Endothelial cell of umbilical vein (primary cell): ENCODE data around the gene MFSD1. TPM values are rescaled to one million over a fixed set of nuclear protein-coding genes. Genes with fewer than 3 reads are reported as not detected.

Experiments
- BruUV-seq: library from RNA; stranded (reverse); fragments of 400-500 nt; replicated peaks from 2 replicates; lab custom pipeline; 2021; lab: Mats Ljungman, UMichigan
- CTCF ChIA-PET: fragments of 300-600, 350-600 bp; sonication (Branson Sonifier 250); formaldehyde crosslinking; loops from one replicate; lab custom pipeline; 2021; ENCODE audit warnings: antibody characterized with exemption, inconsistent platforms; lab: Charles Lee
- POLR2A ChIA-PET: fragments of 300-600, 350-600 bp; sonication (Branson Sonifier 250); formaldehyde crosslinking; loops from one replicate; lab custom pipeline; 2021; ENCODE audit warnings: antibody characterized with exemption, inconsistent platforms; lab: Charles Lee
- DNase-seq: peaks from one replicate; pipeline ENCODE4 v3.0.0-alpha.2; 2011; ENCODE audit warnings: low read depth, low spot score
- FAIRE-seq: peaks from 2 replicates; lab custom pipeline; 2011; peaks lifted over from hg19 to GRCh38; lab: Jason Lieb, UNC
- H2AFZ ChIP-seq: 2 replicates; pipeline ENCODE4 v1.6.0; 2012; ENCODE audit warnings: low read depth, low read length, control low read depth, inconsistent platforms
- H3K27ac ChIP-seq: 2 replicates; pipeline ENCODE4 v1.5.1; 2011; ENCODE audit warnings: low read depth, mild to moderate bottlenecking, control low read depth, low read length, moderate library complexity; ENCODE audit not compliant: insufficient read depth
- H3K27me3 ChIP-seq, 2 experiments: 2 replicates each; pipeline versions ENCODE4 v1.6.0 to v1.6.1; 2011; ENCODE audit warnings: low read length in 2 of 2, mixed read lengths in 1 of 2; ENCODE audit not compliant: control insufficient read depth in 2 of 2, insufficient read depth in 2 of 2
- H3K36me3 ChIP-seq, 2 experiments: 2 replicates in 1 of 2; 3 replicates in 1 of 2; pipeline ENCODE4 v1.5.1; 2011; ENCODE audit warnings: low read length in 2 of 2, mild to moderate bottlenecking in 1 of 2, moderate library complexity in 1 of 2; ENCODE audit not compliant: control insufficient read depth in 2 of 2, insufficient read depth in 2 of 2; ENCODE audit errors: extremely low read depth in 1 of 2
- H3K4me1 ChIP-seq: 3 replicates; pipeline ENCODE4 v1.5.1; 2011; ENCODE audit warnings: mild to moderate bottlenecking, low read length; ENCODE audit not compliant: control insufficient read depth, insufficient read depth; ENCODE audit errors: extremely low read depth
- H3K4me2 ChIP-seq: 2 replicates; pipeline ENCODE4 v1.6.1; 2011; ENCODE audit warnings: low read length, control low read depth, mixed read lengths; ENCODE audit not compliant: insufficient read depth
- H3K4me3 ChIP-seq, 3 experiments: fragments of 200-600 bp in 1 of 3; sonication (generic), shearing (Covaris generic) in 1 of 3; replicated peaks in 1 of 3; 2 replicates each; pipeline ENCODE4 v1.5.1; 2011 to 2016; ENCODE audit warnings: control low read depth in 3 of 3, low read length in 3 of 3, mild to moderate bottlenecking in 2 of 3, inconsistent platforms in 1 of 3, low read depth in 1 of 3, moderate library complexity in 1 of 3; ENCODE audit not compliant: insufficient read depth in 1 of 3
- H3K79me2 ChIP-seq: 2 replicates; pipeline ENCODE4 v1.6.0; 2012; ENCODE audit warnings: low read length, inconsistent platforms; ENCODE audit not compliant: control insufficient read depth, insufficient read depth
- H3K9ac ChIP-seq: replicated peaks from 2 replicates; pipeline ENCODE3; 2011; ENCODE audit warnings: low read length, control low read depth; ENCODE audit not compliant: insufficient read depth; ENCODE audit errors: extremely low read depth
- H3K9me1 ChIP-seq: replicated peaks from 3 replicates; pipeline ENCODE4 v1.6.0; 2011; ENCODE audit warnings: mild to moderate bottlenecking, low read length; ENCODE audit not compliant: control insufficient read depth, insufficient read depth; ENCODE audit errors: extremely low read depth
- H3K9me3 ChIP-seq: replicated peaks from 2 replicates; pipeline ENCODE4 v1.5.1; 2012; ENCODE audit warnings: low read length, inconsistent platforms; ENCODE audit not compliant: control insufficient read depth, insufficient read depth
- H4K20me1 ChIP-seq: replicated peaks from 2 replicates; pipeline ENCODE3; 2011; ENCODE audit warnings: mild to moderate bottlenecking, low read length; ENCODE audit not compliant: control insufficient read depth, insufficient read depth; ENCODE audit errors: extremely low read depth
- EZH2 ChIP-seq: IDR thresholded peaks from 2 replicates; pipeline ENCODE4 v1.6.1; 2012; ENCODE audit warnings: borderline replicate concordance, low read depth, mild to moderate bottlenecking, moderate library complexity, low read length, inconsistent platforms; ENCODE audit not compliant: severe bottlenecking
- FOS ChIP-seq: IDR thresholded peaks from 2 replicates; pipeline ENCODE4 v1.6.1; 2011; ENCODE audit warnings: mild to moderate bottlenecking, low read length, moderate library complexity, borderline replicate concordance; ENCODE audit not compliant: insufficient read depth
- GATA2 ChIP-seq: IDR thresholded peaks from 2 replicates; pipeline ENCODE4 v1.7.0; 2011; ENCODE audit warnings: low read depth, mild to moderate bottlenecking, moderate library complexity, mixed read lengths, low read length; ENCODE audit not compliant: insufficient read length, insufficient read depth
- JUN ChIP-seq: IDR thresholded peaks from 2 replicates; pipeline ENCODE4 v1.6.1; 2011; ENCODE audit warnings: borderline replicate concordance, low read depth; ENCODE audit not compliant: insufficient read length, insufficient read depth
- MYC ChIP-seq: IDR thresholded peaks from one replicate; pipeline ENCODE4 v1.6.1; 2011; ENCODE audit warnings: mild to moderate bottlenecking, low read depth, low read length
- POLR2A ChIP-seq: IDR thresholded peaks from 2 replicates; pipeline ENCODE4 v1.6.1; 2012; ENCODE audit warnings: low read depth, mild to moderate bottlenecking, control low read depth, low read length
- POLR2AphosphoS5 ChIP-seq: IDR thresholded peaks from 2 replicates; pipeline ENCODE4 v1.6.1; 2012; ENCODE audit warnings: low read depth, mild to moderate bottlenecking, control low read depth, low read length, moderate library complexity; ENCODE audit not compliant: insufficient read depth
- dilution Hi-C: fragments of 300-500 bp; cut with MboI; formaldehyde crosslinking; loops from one replicate; pipeline ENCODE4 v1.15.0; 2019; ENCODE audit warnings: low sequenced_read_pairs; ENCODE audit not compliant: extremely low pct_ligation_motif_present
- intact Hi-C: fragments of 100-400 bp; cut with micrococcal nuclease; formaldehyde crosslinking; loops from one replicate; pipeline ENCODE4 v1.10.0; 2022
- polyA plus RNA-seq, 4 experiments: library from polyadenylated mRNA; depleted of rRNA in 3 of 4; stranded (reverse) in 3 of 4; unstranded in 1 of 4; fragments of >200 nt; gene quantifications; 2 replicates each; pipeline versions ENCODE4 v1.2.1 to v1.2.3, GENCODE V29; 2011 to 2012; ENCODE audit warnings: missing spikeins in 1 of 4
- total RNA-seq: library from RNA; stranded (reverse); gene quantifications from 2 replicates; pipeline ENCODE4 v1.2.3, GENCODE V29; 2021
- TF ChIP-seq, protein P1 (sequence below): IDR thresholded peaks from 2 replicates; pipeline ENCODE4 v1.6.1; 2011; ENCODE audit not compliant: insufficient read depth, insufficient read length
- TF ChIP-seq, protein P2 (sequence below), 2 donors: IDR thresholded peaks; 1 replicate in 1 of 2; 2 replicates in 1 of 2; pipeline ENCODE4 v1.5.1; 2011; ENCODE audit warnings: low read length in 2 of 2, mild to moderate bottlenecking in 2 of 2, moderate library complexity in 2 of 2, control low read depth in 1 of 2, inconsistent platforms in 1 of 2, low read depth in 1 of 2; ENCODE audit not compliant: insufficient read depth in 1 of 2; ENCODE audit errors: extremely low read depth in 1 of 2

Gene MFSD1
- total and polyA plus RNA-seq, 2 donors (not counting 3 experiments of a cell fraction or from before 2014, with no cell fraction given), result 38.2 to 65.1 TPM

DNA sequence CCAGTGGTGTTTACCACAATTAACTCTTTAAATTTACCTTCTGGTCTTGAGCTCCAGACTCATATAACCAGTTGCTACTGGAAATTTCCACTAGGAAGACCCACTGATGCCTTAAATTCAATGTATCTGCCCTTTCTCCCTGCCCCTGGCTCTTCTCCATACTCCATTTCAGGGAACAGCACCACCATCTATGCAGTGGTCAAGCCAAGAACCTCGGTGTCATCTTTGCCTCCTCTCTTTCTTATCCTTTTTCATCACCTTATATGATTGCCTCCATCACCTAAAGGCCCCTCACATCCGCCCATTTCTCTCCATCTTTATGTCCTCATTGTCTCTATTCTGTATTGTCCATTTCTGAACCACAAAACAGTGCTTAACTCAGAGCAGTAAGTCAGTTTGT lies 20.7 kb upstream of the MFSD1 start:
- Histone ChIP-seq H3K79me2 (no peaks in the 10 kb centered on the region), H2AFZ (no peak overlapping the region), H3K27ac (no peak overlapping the region), H3K4me3 (no peak overlapping the region), H3K36me3 (no peaks in the 10 kb centered on the region), H3K9me3 (no peaks in the 10 kb centered on the region), H3K9ac (no peak overlapping the region), H3K27me3 (no peaks in the 10 kb centered on the region), H3K4me1 (no peaks in the 10 kb centered on the region), H3K9me1 (no peaks in the 10 kb centered on the region), H4K20me1 (no peaks in the 10 kb centered on the region), H3K4me2 (no peak overlapping the region)
- DNase-seq, result no peak
- BruUV-seq, result no TSS peak
- CTCF ChIA-PET, result no interaction called here
- intact Hi-C loops (no loop called here), dilution Hi-C loops (no loop called here)
- TF ChIP-seq, protein P1, sequence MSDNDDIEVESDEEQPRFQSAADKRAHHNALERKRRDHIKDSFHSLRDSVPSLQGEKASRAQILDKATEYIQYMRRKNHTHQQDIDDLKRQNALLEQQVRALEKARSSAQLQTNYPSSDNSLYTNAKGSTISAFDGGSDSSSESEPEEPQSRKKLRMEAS, result no peak
- TF ChIP-seq EZH2 (no peak), POLR2AphosphoS5 (no peak), JUN (no peak), MYC (no peak), GATA2 (no peak), POLR2A (no peak), FOS (no peak)
- TF ChIP-seq, protein P2, sequence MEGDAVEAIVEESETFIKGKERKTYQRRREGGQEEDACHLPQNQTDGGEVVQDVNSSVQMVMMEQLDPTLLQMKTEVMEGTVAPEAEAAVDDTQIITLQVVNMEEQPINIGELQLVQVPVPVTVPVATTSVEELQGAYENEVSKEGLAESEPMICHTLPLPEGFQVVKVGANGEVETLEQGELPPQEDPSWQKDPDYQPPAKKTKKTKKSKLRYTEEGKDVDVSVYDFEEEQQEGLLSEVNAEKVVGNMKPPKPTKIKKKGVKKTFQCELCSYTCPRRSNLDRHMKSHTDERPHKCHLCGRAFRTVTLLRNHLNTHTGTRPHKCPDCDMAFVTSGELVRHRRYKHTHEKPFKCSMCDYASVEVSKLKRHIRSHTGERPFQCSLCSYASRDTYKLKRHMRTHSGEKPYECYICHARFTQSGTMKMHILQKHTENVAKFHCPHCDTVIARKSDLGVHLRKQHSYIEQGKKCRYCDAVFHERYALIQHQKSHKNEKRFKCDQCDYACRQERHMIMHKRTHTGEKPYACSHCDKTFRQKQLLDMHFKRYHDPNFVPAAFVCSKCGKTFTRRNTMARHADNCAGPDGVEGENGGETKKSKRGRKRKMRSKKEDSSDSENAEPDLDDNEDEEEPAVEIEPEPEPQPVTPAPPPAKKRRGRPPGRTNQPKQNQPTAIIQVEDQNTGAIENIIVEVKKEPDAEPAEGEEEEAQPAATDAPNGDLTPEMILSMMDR (IDR thresholded peaks at IDR 0.05; ENCODE audit: extremely low read depth in 1 of 2, insufficient read depth in 1 of 2, low read depth in 1 of 2, low read length in 2 of 2), result no peak
- POLR2A ChIA-PET, result no interaction called here
- FAIRE-seq, result no peak
